ENCODE measurements around the gene COL16A1.

DNA sequence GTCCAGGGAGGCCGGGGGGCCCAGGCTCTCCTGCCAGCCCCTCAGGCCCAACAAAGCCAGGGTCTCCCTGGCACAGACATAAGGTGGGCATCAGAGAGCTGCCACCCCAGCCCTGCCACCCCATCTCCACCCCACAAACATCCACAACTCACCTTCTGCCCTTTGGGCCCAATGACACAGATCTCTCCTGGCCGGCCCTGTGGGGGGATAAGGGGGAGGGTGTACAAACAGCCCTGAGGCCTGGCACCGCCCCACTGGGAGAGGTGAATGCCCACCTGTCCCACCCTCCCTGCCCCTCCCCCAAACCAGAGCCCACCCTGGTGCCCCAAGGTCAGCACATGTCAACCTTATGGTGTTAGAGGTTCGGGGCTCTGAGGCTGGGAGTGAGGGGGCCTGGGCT is 12.4 kb downstream of the COL16A1 start:
- TF ChIP-seq ARNT (IDR thresholded peaks at IDR 0.05) (no peak), ELF4 (IDR thresholded peaks at IDR 0.05) (no peak), NFRKB (IDR thresholded peaks at IDR 0.05) (no peak), ZNF384 (IDR thresholded peaks at IDR 0.05) (no peak), FOXK2 (IDR thresholded peaks at IDR 0.05) (no peak), FOXM1 (IDR thresholded peaks at IDR 0.05; ENCODE audit: borderline replicate concordance) (no peak), SP1 (IDR thresholded peaks at IDR 0.05) (no peak), HDGF (IDR thresholded peaks at IDR 0.05; ENCODE audit: borderline replicate concordance) (no peak), TARDBP (IDR thresholded peaks at IDR 0.05) (no peak), SUZ12 (IDR thresholded peaks at IDR 0.05) (no peak), L3MBTL2 (conservative IDR thresholded peaks at IDR 0.05) (no peak)
- TF ChIP-seq, protein P1, sequence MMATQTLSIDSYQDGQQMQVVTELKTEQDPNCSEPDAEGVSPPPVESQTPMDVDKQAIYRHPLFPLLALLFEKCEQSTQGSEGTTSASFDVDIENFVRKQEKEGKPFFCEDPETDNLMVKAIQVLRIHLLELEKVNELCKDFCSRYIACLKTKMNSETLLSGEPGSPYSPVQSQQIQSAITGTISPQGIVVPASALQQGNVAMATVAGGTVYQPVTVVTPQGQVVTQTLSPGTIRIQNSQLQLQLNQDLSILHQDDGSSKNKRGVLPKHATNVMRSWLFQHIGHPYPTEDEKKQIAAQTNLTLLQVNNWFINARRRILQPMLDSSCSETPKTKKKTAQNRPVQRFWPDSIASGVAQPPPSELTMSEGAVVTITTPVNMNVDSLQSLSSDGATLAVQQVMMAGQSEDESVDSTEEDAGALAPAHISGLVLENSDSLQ (IDR thresholded peaks at IDR 0.05): no peak

Data from HEK293T (cell line).